OCI-LY1 (cell line): Measurements from ENCODE around the gene CSAD.

Experiments
- H2AFZ ChIP-seq: fragments of 200-600 bp; sonication (generic), shearing (Covaris generic); 2 replicates; pipeline ENCODE4 v1.6.0; 2014; ENCODE audit warnings: antibody characterized with exemption, mild to moderate bottlenecking, low read length
- H3F3A ChIP-seq: fragments of 200-600 bp; sonication (generic), shearing (Covaris generic); 2 replicates; pipeline ENCODE4 v1.6.0; 2014; ENCODE audit warnings: mild to moderate bottlenecking, antibody characterized with exemption, low read length, moderate library complexity; ENCODE audit not compliant: insufficient read depth
- H3K27ac ChIP-seq: fragments of 200-600 bp; sonication (generic); 2 replicates; pipeline ENCODE4 v1.5.1; 2014; ENCODE audit warnings: low read length, mixed run types, mild to moderate bottlenecking, low read depth; ENCODE audit not compliant: poor library complexity, severe bottlenecking
- H3K27me3 ChIP-seq: fragments of 200-600 bp; sonication (generic); 2 replicates; pipeline ENCODE4 v1.6.0; 2014; ENCODE audit warnings: antibody characterized with exemption, mild to moderate bottlenecking, low read length, moderate library complexity; ENCODE audit not compliant: insufficient read depth
- H3K36me3 ChIP-seq: fragments of 200-600 bp; sonication (generic); 2 replicates; pipeline ENCODE4 v1.6.1; 2014; ENCODE audit warnings: mild to moderate bottlenecking, antibody characterized with exemption, low read length, moderate library complexity, mixed read lengths; ENCODE audit not compliant: insufficient read depth
- H3K4me1 ChIP-seq: fragments of 200-600 bp; sonication (generic); 2 replicates; pipeline ENCODE4 v1.5.1; 2014; ENCODE audit warnings: mild to moderate bottlenecking, low read length, moderate library complexity; ENCODE audit not compliant: insufficient read depth, severe bottlenecking
- H3K4me2 ChIP-seq: fragments of 200-600 bp; sonication (generic), shearing (Covaris generic); 2 replicates; pipeline ENCODE4 v1.6.1; 2014; ENCODE audit warnings: low read length
- H3K4me3 ChIP-seq: fragments of 200-600 bp; sonication (generic); 2 replicates; pipeline ENCODE4 v1.5.1; 2014; ENCODE audit warnings: low read length, low read depth, mild to moderate bottlenecking, mixed read lengths; ENCODE audit not compliant: poor library complexity, severe bottlenecking
- H3K79me2 ChIP-seq: fragments of 200-600 bp; shearing (Covaris generic); 2 replicates; pipeline ENCODE4 v1.6.1; 2016; ENCODE audit warnings: mixed run types, low read length, mixed read lengths; ENCODE audit not compliant: insufficient read depth
- H3K9ac ChIP-seq: fragments of 200-600 bp; sonication (generic), shearing (Covaris generic); 2 replicates; pipeline ENCODE4 v1.6.1; 2014; ENCODE audit warnings: mild to moderate bottlenecking, low read length, mixed read lengths
- H3K9me2 ChIP-seq: fragments of 200-600 bp; sonication (generic), shearing (Covaris generic); 2 replicates; pipeline ENCODE4 v1.6.1; 2014; ENCODE audit warnings: low read depth, mild to moderate bottlenecking, low read length, mixed read lengths
- H3K9me3 ChIP-seq: fragments of 200-600 bp; shearing (Covaris generic); 2 replicates; pipeline ENCODE4 v1.6.1; 2014; ENCODE audit warnings: low read length, mixed read lengths
- H4K20me1 ChIP-seq: fragments of 200-600 bp; sonication (generic), shearing (Covaris generic); 2 replicates; pipeline ENCODE4 v1.6.0; 2016; ENCODE audit warnings: mild to moderate bottlenecking, low read length; ENCODE audit not compliant: insufficient read depth
- CTCF ChIP-seq: fragments of 200-600 bp; sonication (generic), shearing (Covaris generic); IDR thresholded peaks from 2 replicates; pipeline ENCODE4 v1.5.1; 2017; ENCODE audit warnings: mild to moderate bottlenecking, antibody characterized with exemption, low read length, moderate library complexity, mixed read lengths
- EZH2 ChIP-seq: fragments of 200-600 bp; sonication (generic), shearing (Covaris generic); IDR thresholded peaks from 2 replicates; pipeline ENCODE4 v1.8.0; 2017; ENCODE audit warnings: borderline replicate concordance, mixed run types, mild to moderate bottlenecking, antibody characterized with exemption, low read length, moderate library complexity, mixed read lengths

Gene CSAD

GRCh38 chr12:53147181-53147580 lies 33.5 kb downstream of the CSAD start:
- Histone ChIP-seq H3K4me3 (no peak overlapping the region), H3K79me2 (no peaks in the 10 kb centered on the region), H3K4me2 (no peak overlapping the region), H4K20me1 (no peaks in the 10 kb centered on the region), H2AFZ (no peak overlapping the region), H3K9me3 (no peaks in the 10 kb centered on the region), H3K27ac (no peak overlapping the region), H3K36me3 (no peaks in the 10 kb centered on the region), H3K9ac (no peak overlapping the region), H3K9me2 (no peaks in the 10 kb centered on the region), H3K27me3 (no peaks in the 10 kb centered on the region), H3F3A (peaks cover 4% of the 10 kb centered on the region; the same call in 1 of the 2 replicates), H3K4me1 (no peaks in the 10 kb centered on the region)
- TF ChIP-seq EZH2 (no peak), CTCF (no peak)

GRCh38 chr12:53145383-53146260 lies 35.1 kb downstream of the CSAD start:
- H3K27ac ChIP-seq = no peak overlapping the region
- H3K4me1 ChIP-seq = no peaks in the 10 kb centered on the region
- no peaks in the 10 kb centered on the region for H3K9me3 ChIP-seq
- no peak overlapping the region for H3K9ac ChIP-seq
- H4K20me1 ChIP-seq = no peaks in the 10 kb centered on the region
- TF ChIP-seq EZH2 = no peak
- TF ChIP-seq CTCF = no peak
- no peak overlapping the region for H3K4me2 ChIP-seq
- no peaks in the 10 kb centered on the region for H3K36me3 ChIP-seq
- H3K9me2 ChIP-seq = no peaks in the 10 kb centered on the region
- H2AFZ ChIP-seq = no peak overlapping the region
- no peaks in the 10 kb centered on the region for H3K79me2 ChIP-seq
- no peak overlapping the region for H3K4me3 ChIP-seq
- H3F3A ChIP-seq = peaks cover 4% of the 10 kb centered on the region; the same call in 1 of the 2 replicates
- H3K27me3 ChIP-seq = no peaks in the 10 kb centered on the region

GRCh38 chr12:53143355-53143754 lies 37.4 kb downstream of the CSAD start:
- H3K36me3 ChIP-seq = no peaks in the 10 kb centered on the region
- no peak overlapping the region for H3K9ac ChIP-seq
- no peak overlapping the region for H3K4me2 ChIP-seq
- no peaks in the 10 kb centered on the region for H3K9me2 ChIP-seq
- 0 out of 2 replicates have a peak, but pooled peaks cover 3% of the 10 kb centered on the region for H3K9me3 ChIP-seq
- no peak overlapping the region for H2AFZ ChIP-seq
- H4K20me1 ChIP-seq = no peaks in the 10 kb centered on the region
- H3K79me2 ChIP-seq = no peaks in the 10 kb centered on the region
- H3K4me3 ChIP-seq = no peak overlapping the region
- TF ChIP-seq EZH2 (no peak), CTCF (no peak)
- no peaks in the 10 kb centered on the region for H3K27me3 ChIP-seq
- no peak overlapping the region for H3K27ac ChIP-seq
- peaks cover 4% of the 10 kb centered on the region; the same call in 1 of the 2 replicates for H3F3A ChIP-seq
- H3K4me1 ChIP-seq = no peaks in the 10 kb centered on the region
